ENCODE data around the gene RXFP2.

- TF ChIP-seq TBL1XR1 (IDR thresholded peaks at IDR 0.05; ENCODE audit: low read depth, low read length) (no peak), EZH2 (IDR thresholded peaks at IDR 0.05; ENCODE audit: borderline replicate concordance, control insufficient read depth, low read depth, low read length) (no peak), POLR2AphosphoS5 (IDR thresholded peaks at IDR 0.05; ENCODE audit: low read length) (no peak), TCF7 (IDR thresholded peaks at IDR 0.05; ENCODE audit: borderline replicate concordance) (no peak), MXI1 (IDR thresholded peaks at IDR 0.05; ENCODE audit: low read depth, low read length) (no peak), YY1 (IDR thresholded peaks at IDR 0.05; ENCODE audit: low read depth, low read length) (no peak), ZNF384 (IDR thresholded peaks at IDR 0.05; ENCODE audit: borderline replicate concordance, low read depth, low read length) (no peak), RAD21 (IDR thresholded peaks at IDR 0.05; ENCODE audit: insufficient read depth, low read depth, low read length) (no peak), POLR2A (IDR thresholded peaks at IDR 0.05; ENCODE audit: low read depth, low read length) (no peak), TAF1 (IDR thresholded peaks at IDR 0.05; ENCODE audit: borderline replicate concordance, low read depth, low read length) (no peak)
- TF ChIP-seq, protein P1, sequence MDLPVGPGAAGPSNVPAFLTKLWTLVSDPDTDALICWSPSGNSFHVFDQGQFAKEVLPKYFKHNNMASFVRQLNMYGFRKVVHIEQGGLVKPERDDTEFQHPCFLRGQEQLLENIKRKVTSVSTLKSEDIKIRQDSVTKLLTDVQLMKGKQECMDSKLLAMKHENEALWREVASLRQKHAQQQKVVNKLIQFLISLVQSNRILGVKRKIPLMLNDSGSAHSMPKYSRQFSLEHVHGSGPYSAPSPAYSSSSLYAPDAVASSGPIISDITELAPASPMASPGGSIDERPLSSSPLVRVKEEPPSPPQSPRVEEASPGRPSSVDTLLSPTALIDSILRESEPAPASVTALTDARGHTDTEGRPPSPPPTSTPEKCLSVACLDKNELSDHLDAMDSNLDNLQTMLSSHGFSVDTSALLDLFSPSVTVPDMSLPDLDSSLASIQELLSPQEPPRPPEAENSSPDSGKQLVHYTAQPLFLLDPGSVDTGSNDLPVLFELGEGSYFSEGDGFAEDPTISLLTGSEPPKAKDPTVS (IDR thresholded peaks at IDR 0.05; ENCODE audit: low read depth, low read length) = no peak
- TF ChIP-seq, protein P2, sequence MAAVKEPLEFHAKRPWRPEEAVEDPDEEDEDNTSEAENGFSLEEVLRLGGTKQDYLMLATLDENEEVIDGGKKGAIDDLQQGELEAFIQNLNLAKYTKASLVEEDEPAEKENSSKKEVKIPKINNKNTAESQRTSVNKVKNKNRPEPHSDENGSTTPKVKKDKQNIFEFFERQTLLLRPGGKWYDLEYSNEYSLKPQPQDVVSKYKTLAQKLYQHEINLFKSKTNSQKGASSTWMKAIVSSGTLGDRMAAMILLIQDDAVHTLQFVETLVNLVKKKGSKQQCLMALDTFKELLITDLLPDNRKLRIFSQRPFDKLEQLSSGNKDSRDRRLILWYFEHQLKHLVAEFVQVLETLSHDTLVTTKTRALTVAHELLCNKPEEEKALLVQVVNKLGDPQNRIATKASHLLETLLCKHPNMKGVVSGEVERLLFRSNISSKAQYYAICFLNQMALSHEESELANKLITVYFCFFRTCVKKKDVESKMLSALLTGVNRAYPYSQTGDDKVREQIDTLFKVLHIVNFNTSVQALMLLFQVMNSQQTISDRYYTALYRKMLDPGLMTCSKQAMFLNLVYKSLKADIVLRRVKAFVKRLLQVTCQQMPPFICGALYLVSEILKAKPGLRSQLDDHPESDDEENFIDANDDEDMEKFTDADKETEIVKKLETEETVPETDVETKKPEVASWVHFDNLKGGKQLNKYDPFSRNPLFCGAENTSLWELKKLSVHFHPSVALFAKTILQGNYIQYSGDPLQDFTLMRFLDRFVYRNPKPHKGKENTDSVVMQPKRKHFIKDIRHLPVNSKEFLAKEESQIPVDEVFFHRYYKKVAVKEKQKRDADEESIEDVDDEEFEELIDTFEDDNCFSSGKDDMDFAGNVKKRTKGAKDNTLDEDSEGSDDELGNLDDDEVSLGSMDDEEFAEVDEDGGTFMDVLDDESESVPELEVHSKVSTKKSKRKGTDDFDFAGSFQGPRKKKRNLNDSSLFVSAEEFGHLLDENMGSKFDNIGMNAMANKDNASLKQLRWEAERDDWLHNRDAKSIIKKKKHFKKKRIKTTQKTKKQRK (IDR thresholded peaks at IDR 0.05; ENCODE audit: low read depth, low read length) = no peak
- TF ChIP-seq, protein P3, sequence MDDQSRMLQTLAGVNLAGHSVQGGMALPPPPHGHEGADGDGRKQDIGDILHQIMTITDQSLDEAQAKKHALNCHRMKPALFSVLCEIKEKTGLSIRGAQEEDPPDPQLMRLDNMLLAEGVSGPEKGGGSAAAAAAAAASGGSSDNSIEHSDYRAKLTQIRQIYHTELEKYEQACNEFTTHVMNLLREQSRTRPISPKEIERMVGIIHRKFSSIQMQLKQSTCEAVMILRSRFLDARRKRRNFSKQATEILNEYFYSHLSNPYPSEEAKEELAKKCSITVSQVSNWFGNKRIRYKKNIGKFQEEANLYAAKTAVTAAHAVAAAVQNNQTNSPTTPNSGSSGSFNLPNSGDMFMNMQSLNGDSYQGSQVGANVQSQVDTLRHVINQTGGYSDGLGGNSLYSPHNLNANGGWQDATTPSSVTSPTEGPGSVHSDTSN (IDR thresholded peaks at IDR 0.05; ENCODE audit: insufficient replicate concordance, low read depth, low read length) = no peak
These were observed 25.9 kb downstream of the RXFP2 start for GRCh38 chr13:31765138-31765785.
